Mucosa of stomach (tissue), 1 donor: Measurements from ENCODE around the gene ANO9.
"Not testable (repeated sequence)": the region's sequence is repeated elsewhere in the genome, so short reads cannot be mapped to it uniquely, and the experiment has no call there.

Experiments
- H3K27me3 ChIP-seq: one replicate; pipeline ENCODE4 v1.7.0; 2013; ENCODE audit warnings: mild to moderate bottlenecking, low read length; ENCODE audit not compliant: control insufficient read depth, insufficient read depth
- H3K36me3 ChIP-seq: one replicate; pipeline ENCODE4 v1.7.0; 2013; ENCODE audit warnings: low read length; ENCODE audit not compliant: control insufficient read depth, insufficient read depth
- H3K4me1 ChIP-seq: one replicate; pipeline ENCODE4 v1.7.0; 2013; ENCODE audit warnings: mild to moderate bottlenecking, low read length; ENCODE audit not compliant: control insufficient read depth, insufficient read depth
- H3K4me3 ChIP-seq: one replicate; pipeline ENCODE4 v1.7.0; 2013; ENCODE audit warnings: low read length
- H3K9ac ChIP-seq: one replicate; pipeline ENCODE4 v1.7.0; 2013; ENCODE audit warnings: mild to moderate bottlenecking, low read length, moderate library complexity
- H3K9me3 ChIP-seq: one replicate; pipeline ENCODE4 v1.7.0; 2013; ENCODE audit warnings: mild to moderate bottlenecking, low read length, moderate library complexity; ENCODE audit not compliant: control insufficient read depth
- donor health status: Pancreatic carcinoma.

Gene ANO9

DNA sequence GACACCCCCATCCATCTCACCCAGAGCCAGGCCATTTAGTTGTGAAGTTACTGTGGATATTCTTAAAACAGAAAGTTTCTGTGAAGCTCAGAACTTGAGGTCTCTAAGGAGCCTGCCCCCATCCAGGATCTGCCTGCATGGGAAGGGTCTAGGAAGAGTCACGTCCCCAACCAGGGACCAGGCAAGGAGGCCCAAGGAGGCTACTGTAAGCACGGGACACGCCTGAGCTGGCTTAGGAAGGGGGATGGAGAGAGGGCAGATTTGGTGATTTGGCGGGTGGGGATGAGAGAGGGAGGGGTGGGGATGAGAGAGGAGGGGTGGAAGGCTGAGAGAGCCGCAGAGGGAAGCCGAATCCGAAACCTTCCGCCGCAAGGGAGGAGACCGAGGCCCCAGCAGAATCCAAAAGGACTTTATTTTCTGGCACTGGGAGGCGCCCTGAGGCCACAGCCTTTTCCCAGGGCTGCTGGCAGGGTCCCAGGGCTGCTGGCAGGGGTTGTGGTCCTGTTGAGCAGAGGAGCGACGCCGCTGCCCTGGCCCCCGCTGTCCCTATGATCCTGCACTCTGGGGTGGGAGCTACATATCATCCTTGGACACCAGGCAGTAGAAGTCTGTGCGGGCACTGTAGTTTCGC lies 36.4 kb downstream of the ANO9 start:
- H3K4me3 ChIP-seq: no peak overlapping the region
- no peak overlapping the region for H3K9ac ChIP-seq
- no peaks in the 10 kb centered on the region for H3K36me3 ChIP-seq
- H3K4me1 ChIP-seq: peaks cover 11% of the 10 kb centered on the region
- H3K9me3 ChIP-seq: no peaks in the 10 kb centered on the region
- no peaks in the 10 kb centered on the region for H3K27me3 ChIP-seq

- Histone ChIP-seq H3K4me1 (peaks cover 11% of the 10 kb centered on the region), H3K36me3 (no peaks in the 10 kb centered on the region), H3K9me3 (no peaks in the 10 kb centered on the region), H3K9ac (no peak overlapping the region), H3K27me3 (no peaks in the 10 kb centered on the region), H3K4me3 (no peak overlapping the region)
Observed at GRCh38 chr11:404551-405264, 37.1 kb downstream of the ANO9 start.

- no peaks in the 10 kb centered on the region for H3K27me3 ChIP-seq
- no peaks in the 10 kb centered on the region for H3K36me3 ChIP-seq
- no peaks in the 10 kb centered on the region for H3K9me3 ChIP-seq
- H3K9ac ChIP-seq: no peak overlapping the region
- peaks cover 11% of the 10 kb centered on the region for H3K4me1 ChIP-seq
- H3K4me3 ChIP-seq: no peak overlapping the region
Observed at GRCh38 chr11:403761-404431, 37.9 kb downstream of the ANO9 start.

GRCh38 chr11:403021-403760 lies 38.6 kb downstream of the ANO9 start:
- Histone ChIP-seq H3K4me3 (no peak overlapping the region), H3K9ac (no peak overlapping the region), H3K9me3 (no peaks in the 10 kb centered on the region), H3K4me1 (peaks cover 11% of the 10 kb centered on the region), H3K27me3 (no peaks in the 10 kb centered on the region), H3K36me3 (no peaks in the 10 kb centered on the region)

GRCh38 chr11:401196-401595 lies 40.6 kb downstream of the ANO9 start:
- not testable (repeated sequence) for H3K4me1 ChIP-seq, H3K9me3 ChIP-seq, H3K27me3 ChIP-seq, H3K4me3 ChIP-seq, H3K36me3 ChIP-seq, H3K9ac ChIP-seq

GRCh38 chr11:400241-400689 lies 41.5 kb downstream of the ANO9 start:
- Histone ChIP-seq H3K9ac (no peak overlapping the region), H3K36me3 (no peaks in the 10 kb centered on the region), H3K27me3 (no peaks in the 10 kb centered on the region), H3K9me3 (no peaks in the 10 kb centered on the region), H3K4me3 (no peak overlapping the region), H3K4me1 (peaks cover 10% of the 10 kb centered on the region)

DNA sequence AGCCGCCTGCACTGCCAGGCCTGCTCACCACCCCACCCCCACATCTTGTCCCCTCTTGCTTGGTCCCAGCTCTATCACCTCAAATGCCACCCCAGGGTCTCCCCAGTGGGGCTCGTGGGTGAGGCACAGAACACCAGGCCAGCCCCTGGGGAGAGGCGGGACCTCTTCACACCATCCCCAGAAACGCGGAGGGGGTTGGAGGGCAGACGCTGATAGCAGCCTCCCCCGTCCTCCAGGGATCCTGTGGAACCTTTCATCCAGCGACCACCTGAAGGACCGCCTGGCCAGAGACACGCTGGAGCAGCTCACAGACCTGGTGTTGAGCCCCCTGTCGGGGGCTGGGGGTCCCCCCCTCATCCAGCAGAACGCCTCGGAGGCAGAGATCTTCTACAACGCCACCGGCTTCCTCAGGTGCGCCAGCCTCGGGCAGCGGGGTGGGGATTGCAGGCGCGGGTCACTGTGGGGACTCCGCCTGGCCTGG lies 42.0 kb downstream of the ANO9 start:
- H3K9me3 ChIP-seq: no peaks in the 10 kb centered on the region
- no peak overlapping the region for H3K9ac ChIP-seq
- peaks cover 12% of the 10 kb centered on the region for H3K4me1 ChIP-seq
- H3K27me3 ChIP-seq: no peaks in the 10 kb centered on the region
- H3K4me3 ChIP-seq: no peak overlapping the region
- no peaks in the 10 kb centered on the region for H3K36me3 ChIP-seq

- Histone ChIP-seq H3K36me3 (no peaks in the 10 kb centered on the region), H3K4me1 (peaks cover 12% of the 10 kb centered on the region), H3K27me3 (no peaks in the 10 kb centered on the region), H3K9ac (no peak overlapping the region), H3K4me3 (no peak overlapping the region), H3K9me3 (no peaks in the 10 kb centered on the region)
Observed at GRCh38 chr11:398826-399225, 43.0 kb downstream of the ANO9 start.

DNA sequence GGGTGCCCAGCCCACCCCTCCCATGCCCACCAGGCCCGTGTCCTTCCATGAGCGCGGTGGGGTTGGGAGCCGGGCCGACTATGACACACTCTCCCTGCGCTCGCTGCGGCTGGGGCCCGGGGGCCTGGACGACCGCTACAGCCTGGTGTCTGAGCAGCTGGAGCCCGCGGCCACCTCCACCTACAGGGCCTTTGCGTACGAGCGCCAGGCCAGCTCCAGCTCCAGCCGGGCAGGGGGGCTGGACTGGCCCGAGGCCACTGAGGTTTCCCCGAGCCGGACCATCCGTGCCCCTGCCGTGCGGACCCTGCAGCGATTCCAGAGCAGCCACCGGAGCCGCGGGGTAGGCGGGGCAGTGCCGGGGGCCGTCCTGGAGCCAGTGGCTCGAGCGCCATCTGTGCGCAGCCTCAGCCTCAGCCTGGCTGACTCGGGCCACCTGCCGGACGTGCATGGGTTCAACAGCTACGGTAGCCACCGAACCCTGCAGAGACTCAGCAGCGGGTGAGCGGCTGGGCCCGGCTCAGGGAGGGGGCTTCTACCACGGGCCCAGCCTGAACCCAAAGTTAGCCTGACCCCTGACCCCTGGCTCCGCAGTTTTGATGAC lies 44.8 kb downstream of the ANO9 start:
- H3K9me3 ChIP-seq: no peaks in the 10 kb centered on the region
- no peaks in the 10 kb centered on the region for H3K36me3 ChIP-seq
- no peak overlapping the region for H3K4me3 ChIP-seq
- peaks cover 25% of the 10 kb centered on the region for H3K4me1 ChIP-seq
- H3K9ac ChIP-seq: no peak overlapping the region
- H3K27me3 ChIP-seq: no peaks in the 10 kb centered on the region

DNA sequence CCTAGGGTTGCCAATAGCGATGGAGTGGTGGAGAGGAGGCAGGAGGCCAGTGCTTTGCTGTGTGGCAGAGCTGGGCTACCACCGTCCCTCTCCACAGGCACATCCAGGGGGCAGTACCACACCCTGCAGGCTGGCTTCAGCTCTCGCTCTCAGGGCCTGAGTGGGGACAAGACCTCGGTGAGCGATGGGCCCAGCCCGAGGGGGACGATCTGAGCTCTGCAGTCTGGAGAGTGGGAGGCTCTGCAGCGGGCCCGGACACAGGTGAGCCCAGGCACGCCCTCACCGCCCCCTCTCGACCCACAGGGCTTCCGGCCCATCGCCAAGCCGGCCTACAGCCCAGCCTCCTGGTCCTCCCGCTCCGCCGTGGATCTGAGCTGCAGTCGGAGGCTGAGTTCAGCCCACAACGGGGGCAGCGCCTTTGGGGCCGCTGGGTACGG lies 45.3 kb downstream of the ANO9 start:
- H3K9ac ChIP-seq: no peak overlapping the region
- H3K4me1 ChIP-seq: peaks cover 25% of the 10 kb centered on the region
- no peaks in the 10 kb centered on the region for H3K36me3 ChIP-seq
- no peak overlapping the region for H3K4me3 ChIP-seq
- no peaks in the 10 kb centered on the region for H3K9me3 ChIP-seq
- no peaks in the 10 kb centered on the region for H3K27me3 ChIP-seq

DNA sequence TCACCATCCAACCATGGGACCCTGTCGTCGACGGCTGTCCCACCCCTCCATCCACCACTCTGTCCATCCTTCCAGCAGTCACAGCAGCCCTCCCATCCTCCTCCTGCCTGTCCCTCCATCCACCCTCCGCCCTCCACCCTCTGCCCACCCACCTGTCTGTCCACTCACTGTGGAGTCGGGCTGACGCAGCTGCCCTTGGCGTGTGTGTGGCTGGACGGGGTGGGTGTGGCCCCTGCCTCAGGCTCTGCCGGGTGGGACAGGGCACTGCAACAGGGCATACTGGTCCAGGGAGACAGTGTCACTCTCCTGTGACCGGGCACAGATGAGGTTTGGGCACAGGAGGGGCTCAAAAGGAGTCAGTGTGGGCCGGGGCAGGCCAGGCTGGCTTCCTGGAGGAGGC lies 45.9 kb downstream of the ANO9 start:
- Histone ChIP-seq H3K4me3 (peak overlapping the region; percentile 71), H3K27me3 (no peaks in the 10 kb centered on the region), H3K36me3 (no peaks in the 10 kb centered on the region), H3K4me1 (peaks cover 28% of the 10 kb centered on the region), H3K9me3 (no peaks in the 10 kb centered on the region), H3K9ac (peak overlapping the region; percentile 91)
